Panc1 (cell line): ENCODE results near the gene CENATAC. TPM values are rescaled to one million over a fixed set of nuclear protein-coding genes. Genes with fewer than 3 reads are reported as not detected.

Experiments
- ATAC-seq: fragments of 200-7000 bp; cut with Tn5 transposase; 2 replicates; pipeline ENCODE4 v1.9.1; 2020; ENCODE audit warnings: mild to moderate bottlenecking, moderate library complexity
- BruUV-seq: library from RNA; stranded (reverse); fragments of 400-500 nt; replicated peaks from 2 replicates; lab custom pipeline; 2021; lab: Mats Ljungman, UMichigan
- CTCF ChIA-PET: fragments of 300-600 bp; sonication (Branson Sonifier 250); formaldehyde crosslinking; loops from one replicate; lab custom pipeline; 2022; ENCODE audit warnings: antibody characterized with exemption; lab: Charles Lee
- POLR2A ChIA-PET: fragments of 300-600 bp; sonication (Branson Sonifier 250); formaldehyde crosslinking; loops from one replicate; lab custom pipeline; 2022; ENCODE audit warnings: antibody characterized with exemption; lab: Charles Lee
- DNase-seq: peaks from one replicate; pipeline ENCODE4 v3.0.0-alpha.2; 2010; ENCODE audit warnings: low read depth, low spot score
- H3K27ac ChIP-seq: 2 replicates; pipeline ENCODE4 v1.5.1; 2011; ENCODE audit warnings: mild to moderate bottlenecking, low read length, inconsistent platforms
- H3K27me3 ChIP-seq: fragments of 200-500 bp; sonication (Bioruptor generic); 2 replicates; pipeline ENCODE4 v1.6.0; 2014; ENCODE audit warnings: low read length, inconsistent platforms; ENCODE audit not compliant: control insufficient read depth, insufficient read depth
- H3K36me3 ChIP-seq: fragments of 200-500 bp; sonication (Bioruptor generic); 2 replicates; pipeline ENCODE4 v1.5.1; 2014; ENCODE audit warnings: inconsistent platforms, mild to moderate bottlenecking, low read length, moderate library complexity; ENCODE audit not compliant: control insufficient read depth, insufficient read depth
- H3K4me1 ChIP-seq: 2 replicates; pipeline ENCODE4 v1.5.1; 2011; ENCODE audit warnings: inconsistent platforms, mild to moderate bottlenecking, low read length, moderate library complexity; ENCODE audit not compliant: control insufficient read depth, insufficient read depth
- H3K4me3 ChIP-seq, 2 experiments: 2 replicates each; pipeline ENCODE4 v1.5.1; 2011 to 2012; ENCODE audit warnings: low read depth in 2 of 2, low read length in 2 of 2, mild to moderate bottlenecking in 2 of 2, inconsistent platforms in 1 of 2, moderate library complexity in 1 of 2
- H3K9me3 ChIP-seq: fragments of 200-500 bp; sonication (Bioruptor generic); 2 replicates; pipeline ENCODE4 v1.5.1; 2014; ENCODE audit warnings: low read depth, mild to moderate bottlenecking, inconsistent platforms, low read length, moderate library complexity; ENCODE audit not compliant: control insufficient read depth, insufficient read depth
- CTCF ChIP-seq: fragments of 450-650 bp; IDR thresholded peaks from 2 replicates; pipeline ENCODE4 v1.5.1; 2017; ENCODE audit warnings: mild to moderate bottlenecking
- POLR2AphosphoS5 ChIP-seq: IDR thresholded peaks from 2 replicates; pipeline ENCODE4 v1.6.1; 2012; ENCODE audit warnings: mild to moderate bottlenecking, low read depth, low read length, moderate library complexity
- REST ChIP-seq, 2 experiments: IDR thresholded peaks; 2 replicates each; pipeline ENCODE4 v1.6.1; 2011 to 2012; ENCODE audit warnings: low read depth in 2 of 2, control low read depth in 1 of 2, low read length in 1 of 2, mild to moderate bottlenecking in 1 of 2, moderate library complexity in 1 of 2; ENCODE audit not compliant: insufficient read depth in 1 of 2
- SIN3A ChIP-seq: IDR thresholded peaks from 2 replicates; pipeline ENCODE4 v1.6.1; 2012; ENCODE audit warnings: low read depth, mild to moderate bottlenecking, low read length, moderate library complexity, borderline replicate concordance; ENCODE audit not compliant: insufficient read depth
- TCF7L2 ChIP-seq: IDR thresholded peaks from 2 replicates; pipeline ENCODE4 v1.6.1; 2011; ENCODE audit warnings: mild to moderate bottlenecking, low read depth, low read length, inconsistent platforms
- in situ Hi-C: cut with HindIII; loops from 2 replicates; pipeline ENCODE4 v1.10.0; 2016; ENCODE audit warnings: low sequenced_read_pairs, low pct_unique_long_range_greater_than_20kb
- intact Hi-C: fragments of 100-400 bp; cut with micrococcal nuclease; formaldehyde crosslinking; loops from one replicate; pipeline ENCODE4 v1.10.0; 2022; ENCODE audit not compliant: unreplicated experiment
- total RNA-seq: library from RNA; stranded (reverse); gene quantifications from one replicate; pipeline ENCODE4 v1.2.1, GENCODE V29; 2021; ENCODE audit not compliant: unreplicated experiment

CENATAC gene
- total RNA-seq, 1 experiment from 2014 or later: 45.4 TPM

- ChIA-PET POLR2A (no interaction called here), CTCF (no interaction called here)
- no peaks in the 10 kb centered on the region for H3K36me3 ChIP-seq
- DNase-seq (no peak), ATAC-seq (no peak)
- H3K9me3 ChIP-seq: no peaks in the 10 kb centered on the region
- intact Hi-C loops (no loop called here), in situ Hi-C loops (no loop called here)
- no TSS peak for BruUV-seq
- no peak overlapping the region for H3K27ac ChIP-seq
- TF ChIP-seq CTCF (no peak), REST (IDR thresholded peaks at IDR 0.05; ENCODE audit: insufficient read depth in 1 of 2, low read depth in 2 of 2, low read length in 1 of 2) (no peak)
- H3K27me3 ChIP-seq: no peaks in the 10 kb centered on the region
- no peak overlapping the region for H3K4me3 ChIP-seq
- H3K4me1 ChIP-seq: no peaks in the 10 kb centered on the region
Observed at GRCh38 chr11:118958577-118958976, 39.4 kb upstream of the CENATAC start.

GRCh38 chr11:118961189-118961588, 36.7 kb upstream of the CENATAC start:
- ATAC-seq (no peak), DNase-seq (no peak)
- intact Hi-C loops: no loop called here
- Histone ChIP-seq H3K9me3 (no peaks in the 10 kb centered on the region), H3K27ac (no peak overlapping the region), H3K4me1 (no peaks in the 10 kb centered on the region), H3K36me3 (no peaks in the 10 kb centered on the region), H3K4me3 (no peak overlapping the region), H3K27me3 (no peaks in the 10 kb centered on the region)
- ChIA-PET POLR2A (no interaction called here), CTCF (no interaction called here)
- in situ Hi-C loops: no loop called here
- BruUV-seq: no TSS peak
- TF ChIP-seq POLR2AphosphoS5 (no peak), CTCF (no peak), REST (IDR thresholded peaks at IDR 0.05; ENCODE audit: insufficient read depth in 1 of 2, low read depth in 2 of 2, low read length in 1 of 2) (no peak), TCF7L2 (no peak), SIN3A (no peak)
